ENCODE data around the gene KIRREL2.
A peak's percentile ranks its signal among the peaks of the same experiment; 100 is the strongest.
"Not testable (repeated sequence)": the region's sequence is repeated elsewhere in the genome, so short reads cannot be mapped to it uniquely, and the experiment has no call there.

KIRREL2 gene

DNA sequence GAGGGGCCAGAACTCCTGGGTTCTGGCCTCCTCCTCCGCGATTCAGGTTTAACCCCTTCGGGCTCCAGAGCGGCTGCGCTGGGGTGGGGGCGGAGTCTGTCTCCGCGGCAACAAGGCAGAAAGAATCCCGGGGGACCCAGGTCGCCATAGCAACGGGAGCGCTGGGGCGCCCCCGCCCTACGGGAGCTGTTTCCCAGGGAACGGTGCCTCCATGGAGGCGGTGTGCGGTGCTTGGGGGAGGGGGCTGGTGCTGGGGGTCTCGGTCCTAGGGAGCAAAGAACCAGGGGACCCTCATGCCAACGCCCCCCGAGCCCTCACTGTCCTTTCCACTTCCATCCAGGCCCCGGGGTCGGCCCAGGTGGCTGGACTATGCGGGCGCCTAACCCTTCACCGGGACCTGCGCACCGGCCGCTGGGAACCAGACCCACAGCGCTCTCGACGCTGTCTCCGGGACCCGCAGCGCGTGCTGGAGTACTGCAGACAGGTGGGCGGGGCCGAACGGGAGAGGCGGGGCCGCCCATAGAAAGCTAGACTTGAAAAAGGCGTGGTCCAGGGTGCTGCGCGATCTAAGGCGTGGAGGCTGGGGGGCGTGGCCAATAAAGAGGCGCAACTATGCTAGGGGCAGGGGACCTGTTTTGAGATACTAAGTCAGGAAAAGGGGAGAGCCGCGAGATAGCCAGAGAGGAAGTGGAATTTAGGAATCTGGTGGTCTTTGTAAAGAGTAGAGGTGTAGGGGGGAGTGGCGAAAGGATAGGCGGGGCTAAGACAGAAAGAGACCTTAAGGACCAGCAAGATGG is 12.8 kb downstream of the KIRREL2 start:
- peak; percentile 82 to 88 for DNase-seq (ENCODE audit: low read depth in 2 of 2)

DNA sequence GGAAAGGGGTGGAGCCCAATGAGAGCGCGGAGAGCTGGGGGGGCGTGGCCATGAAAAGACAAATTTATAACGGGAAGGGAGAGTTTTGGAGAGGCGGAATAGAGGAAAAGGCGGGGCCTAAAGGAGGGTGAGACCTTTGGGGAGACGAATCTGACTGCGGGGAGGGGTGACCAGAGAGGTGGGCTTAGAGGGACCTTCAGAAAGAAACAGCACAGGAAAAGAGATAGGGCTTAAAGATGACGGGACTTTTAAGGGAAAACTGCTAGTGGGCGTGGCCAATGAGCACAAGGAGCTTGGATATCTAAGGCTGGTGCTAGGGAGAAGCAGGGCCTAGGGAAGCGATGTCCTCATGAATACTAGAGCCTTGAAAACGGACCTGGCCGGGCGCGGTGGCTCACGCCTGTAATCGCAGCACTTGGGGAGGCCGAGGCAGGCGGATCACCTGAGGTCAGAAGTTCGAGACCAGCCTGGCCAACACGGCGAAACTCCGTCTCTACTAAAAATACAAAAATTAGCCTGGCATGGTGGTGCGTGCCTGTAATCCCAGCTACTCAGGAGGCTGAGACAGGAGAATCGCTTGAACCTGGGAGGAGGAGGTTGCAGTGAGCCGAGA is 13.5 kb downstream of the KIRREL2 start:
- DNase-seq (ENCODE audit: low read depth in 2 of 2) = peak; percentile 45 to 66

DNA sequence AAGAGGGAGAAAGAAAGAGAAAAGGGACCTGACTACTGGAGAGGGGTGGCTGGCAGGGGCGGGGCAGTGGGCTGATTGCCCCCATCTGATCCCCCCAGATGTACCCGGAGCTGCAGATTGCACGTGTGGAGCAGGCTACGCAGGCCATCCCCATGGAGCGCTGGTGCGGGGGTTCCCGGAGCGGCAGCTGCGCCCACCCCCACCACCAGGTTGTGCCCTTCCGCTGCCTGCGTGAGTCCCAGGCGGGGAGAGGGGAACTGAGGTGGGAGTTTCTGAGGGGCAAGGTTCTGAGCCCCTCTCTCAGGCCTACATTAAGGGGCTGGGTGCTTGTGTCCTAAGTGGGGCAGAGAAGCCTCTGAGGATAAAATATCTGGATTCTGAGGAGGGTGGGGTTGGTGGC is 14.1 kb downstream of the KIRREL2 start:
- DNase-seq (ENCODE audit: low read depth in 2 of 2) = no peak

DNA sequence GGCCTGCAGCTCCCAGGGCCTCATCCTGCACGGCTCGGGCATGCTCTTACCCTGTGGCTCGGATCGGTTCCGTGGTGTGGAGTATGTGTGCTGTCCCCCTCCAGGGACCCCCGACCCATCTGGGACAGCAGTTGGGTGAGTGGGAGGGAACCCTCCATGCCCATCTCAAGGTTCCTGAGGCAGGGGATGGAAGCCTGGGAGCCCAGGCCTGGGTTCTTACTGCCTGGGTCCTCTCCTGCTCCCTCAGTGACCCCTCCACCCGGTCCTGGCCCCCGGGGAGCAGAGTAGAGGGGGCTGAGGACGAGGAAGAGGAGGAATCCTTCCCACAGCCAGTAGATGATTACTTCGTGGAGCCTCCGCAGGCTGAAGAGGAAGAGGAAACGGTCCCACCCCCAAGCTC is 14.9 kb downstream of the KIRREL2 start:
- DNase-seq (ENCODE audit: low read depth in 2 of 2) = no peak

DNA sequence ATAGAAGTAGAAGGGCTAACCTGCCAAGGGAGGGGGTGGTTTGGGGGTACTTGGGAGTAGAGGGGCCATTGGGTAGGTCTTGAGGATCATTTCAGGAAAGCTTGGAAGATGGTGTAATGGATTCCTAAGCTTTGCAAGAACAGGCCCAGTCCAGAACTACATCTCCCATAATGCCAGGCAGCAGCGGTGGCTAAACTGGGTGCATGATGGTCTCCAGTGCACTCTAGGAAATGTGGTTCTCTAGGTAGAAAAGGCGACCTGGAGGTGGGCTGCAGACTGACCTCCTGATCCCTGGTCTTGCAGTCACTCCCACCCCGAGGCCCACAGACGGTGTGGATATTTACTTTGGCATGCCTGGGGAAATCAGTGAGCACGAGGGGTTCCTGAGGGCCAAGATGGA is 15.5 kb downstream of the KIRREL2 start:
- no peak for DNase-seq (ENCODE audit: low read depth in 2 of 2)

DNA sequence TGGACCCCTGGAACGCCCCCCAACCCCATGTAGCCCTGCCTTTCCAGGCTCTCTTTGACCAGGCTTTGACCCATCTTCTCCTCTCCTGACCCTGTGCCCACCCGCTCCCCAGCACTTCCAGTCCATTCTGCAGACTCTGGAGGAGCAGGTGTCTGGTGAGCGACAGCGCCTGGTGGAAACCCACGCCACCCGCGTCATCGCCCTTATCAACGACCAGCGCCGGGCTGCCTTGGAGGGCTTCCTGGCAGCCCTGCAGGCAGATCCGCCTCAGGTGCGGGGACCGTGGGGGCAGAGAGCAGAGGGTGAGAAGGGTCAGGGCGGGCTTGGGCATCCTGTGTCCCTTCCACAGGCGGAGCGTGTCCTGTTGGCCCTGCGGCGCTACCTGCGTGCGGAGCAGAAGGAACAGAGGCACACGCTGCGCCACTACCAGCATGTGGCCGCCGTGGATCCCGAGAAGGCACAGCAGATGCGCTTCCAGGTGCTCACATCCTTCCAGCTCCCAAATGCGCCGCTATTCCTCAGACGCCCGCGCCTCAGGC is 17.8 kb downstream of the KIRREL2 start:
- DNase-seq (ENCODE audit: low read depth in 2 of 2) = no peak

DNA sequence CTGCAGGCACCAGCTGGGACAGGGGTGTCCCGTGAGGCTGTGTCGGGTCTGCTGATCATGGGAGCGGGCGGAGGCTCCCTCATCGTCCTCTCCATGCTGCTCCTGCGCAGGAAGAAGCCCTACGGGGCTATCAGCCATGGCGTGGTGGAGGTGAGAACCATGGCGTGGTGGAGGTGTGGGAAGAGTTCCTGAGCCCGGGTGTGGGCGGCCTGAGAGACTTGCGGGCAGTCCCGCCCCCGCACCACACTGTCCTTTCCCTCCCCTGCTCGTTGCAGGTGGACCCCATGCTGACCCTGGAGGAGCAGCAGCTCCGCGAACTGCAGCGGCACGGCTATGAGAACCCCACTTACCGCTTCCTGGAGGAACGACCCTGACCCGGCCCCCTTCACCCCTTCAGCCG is 22.4 kb downstream of the KIRREL2 start:
- DNase-seq (ENCODE audit: low read depth in 2 of 2) = no peak

DNA sequence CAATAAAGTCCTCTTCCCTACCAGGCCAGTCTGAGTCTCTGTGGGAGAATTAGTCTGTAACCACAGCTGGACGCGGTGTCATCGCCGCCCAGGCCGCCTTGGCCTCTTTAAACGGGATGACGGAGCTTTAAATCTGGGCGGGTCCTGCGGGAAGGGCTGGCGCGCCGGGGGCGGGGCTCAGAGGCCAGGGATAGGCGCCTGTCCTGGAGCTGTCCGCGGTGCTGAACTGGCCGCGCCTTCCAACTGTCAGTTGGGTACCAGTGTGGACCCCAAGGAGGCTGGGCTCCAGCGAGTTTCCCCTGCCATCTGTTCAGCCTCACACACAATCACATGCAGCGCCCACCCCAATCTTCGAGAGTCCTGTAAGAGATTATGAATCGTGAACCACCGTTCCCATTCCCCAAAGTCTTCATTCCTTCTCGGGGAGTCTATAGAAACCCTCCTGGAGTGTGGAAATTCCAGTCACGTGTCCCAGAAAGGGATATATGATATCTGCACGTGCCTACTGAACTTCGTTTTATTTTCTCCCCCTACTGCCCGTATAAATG is 23.1 kb downstream of the KIRREL2 start:
- DNase-seq (ENCODE audit: low read depth in 2 of 2) = peak; percentile 73 to 81

DNA sequence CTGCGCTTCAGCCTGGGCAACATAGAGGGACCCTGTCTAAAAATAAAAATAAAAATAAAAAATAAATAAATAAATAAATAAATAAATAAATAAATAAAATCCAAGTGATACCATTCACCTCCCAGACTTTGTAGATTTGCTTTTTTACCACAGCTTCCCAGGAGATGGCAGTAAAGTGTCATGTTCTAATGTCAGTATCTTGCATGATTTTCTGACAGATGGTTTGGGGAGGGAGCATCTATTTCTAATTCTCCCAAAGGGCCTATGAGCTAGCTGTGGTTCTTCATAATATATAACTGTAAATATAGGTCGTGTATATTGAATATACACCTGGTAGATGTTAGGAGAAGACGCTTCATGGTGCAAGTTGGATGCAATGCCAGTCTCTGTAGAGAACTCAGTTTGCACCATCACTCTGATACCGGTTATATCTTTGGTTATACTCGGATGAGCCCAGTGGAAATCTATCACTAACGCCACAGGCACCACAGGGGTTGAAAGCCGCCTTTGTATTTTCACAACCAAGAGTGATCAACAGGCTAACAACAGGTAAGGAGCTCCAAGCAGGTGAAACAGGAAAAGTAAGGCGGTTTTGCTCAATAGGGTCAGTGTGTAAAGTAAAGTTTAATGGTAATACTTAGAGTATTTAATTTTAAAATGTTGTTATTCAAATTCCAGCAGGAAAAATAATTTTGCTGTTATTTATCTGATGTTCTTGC is 25.6 kb downstream of the KIRREL2 start:
- DNase-seq (ENCODE audit: low read depth in 2 of 2) = no peak

DNA sequence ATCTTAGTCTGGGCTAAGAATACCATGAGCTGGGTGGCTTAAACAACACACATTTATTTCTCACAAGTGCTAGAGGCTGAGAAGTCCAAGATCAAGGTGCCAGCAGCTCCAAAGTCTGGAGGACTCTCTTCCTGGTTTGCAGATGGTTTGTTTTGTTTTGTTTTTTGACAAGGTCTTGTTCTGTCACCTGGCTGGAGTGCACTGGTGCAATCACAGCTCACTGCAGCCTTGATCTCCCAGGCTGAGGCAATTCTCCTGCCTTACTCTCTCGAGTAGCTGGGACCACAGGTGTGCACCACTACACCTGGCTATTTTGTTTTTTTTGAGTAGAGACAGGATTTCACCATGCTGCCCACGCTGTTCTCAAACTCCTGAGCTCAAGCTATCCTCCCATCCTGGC is 27.2 kb downstream of the KIRREL2 start:
- DNase-seq (ENCODE audit: low read depth in 2 of 2) = no peak

DNA sequence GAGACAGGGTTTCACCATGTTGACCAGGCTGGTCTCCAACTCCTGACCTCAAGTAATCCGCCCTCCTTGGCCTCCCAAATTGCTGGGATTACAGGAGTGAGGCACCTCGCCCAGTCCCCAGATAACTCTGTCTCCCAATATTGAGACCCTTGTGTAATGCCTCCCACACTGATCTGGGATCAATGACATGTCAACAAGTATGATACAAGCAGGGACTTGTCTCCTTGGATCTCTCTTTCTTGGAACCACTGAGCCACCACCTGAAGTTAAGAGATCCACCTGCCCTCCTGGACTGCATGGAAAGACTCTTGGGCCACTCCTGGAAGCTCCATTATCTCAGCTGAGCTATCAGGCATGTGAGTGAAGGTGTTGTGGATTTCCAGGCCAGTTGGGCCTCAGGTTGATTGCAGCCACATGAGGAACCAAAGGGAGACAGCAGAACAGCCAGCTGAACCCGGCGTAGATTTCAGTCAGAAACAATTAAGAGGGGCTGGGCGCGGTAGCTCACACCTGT is 28.6 kb downstream of the KIRREL2 start:
- no peak for DNase-seq (ENCODE audit: low read depth in 2 of 2)

DNA sequence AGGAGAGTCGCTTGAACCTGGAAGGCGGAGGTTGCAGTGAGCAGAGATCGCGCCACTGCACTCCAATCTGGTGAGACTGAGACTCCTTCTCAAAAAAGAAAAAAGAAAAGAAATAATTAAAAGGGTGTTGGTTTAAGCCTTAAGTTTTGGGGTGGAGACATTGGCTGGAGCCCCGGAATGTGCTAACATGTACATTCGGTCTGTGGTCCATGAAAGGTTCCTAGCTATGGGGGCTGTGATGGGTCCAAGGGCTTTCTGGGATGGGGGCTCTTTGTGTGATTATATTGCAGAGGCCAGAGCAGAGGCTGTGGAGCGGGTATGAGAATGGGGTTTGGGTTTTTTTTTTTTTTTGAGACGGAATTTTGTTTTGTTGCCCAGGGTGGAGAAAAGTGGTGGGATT is 29.2 kb downstream of the KIRREL2 start:
- DNase-seq (ENCODE audit: low read depth in 2 of 2) = no peak

DNA sequence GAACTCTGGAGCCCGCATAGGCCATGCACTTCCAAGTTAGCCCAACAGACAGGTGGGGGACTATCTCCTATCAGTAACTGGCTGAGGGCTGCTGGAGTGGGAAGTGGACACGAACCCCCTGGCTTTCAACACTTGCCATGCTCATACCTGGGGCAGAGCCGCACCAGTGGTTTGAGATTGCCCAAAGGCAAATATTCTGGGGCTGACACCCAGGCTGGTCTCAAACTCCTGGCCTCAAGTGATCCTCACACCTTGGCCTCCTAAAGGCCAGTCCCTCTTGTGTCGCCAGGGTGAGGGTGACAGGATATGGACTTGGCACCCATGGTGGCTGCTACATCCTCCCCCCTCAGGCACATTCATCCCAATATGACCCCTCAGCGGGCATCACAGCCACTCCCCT is 30.5 kb downstream of the KIRREL2 start:
- no peak for DNase-seq (ENCODE audit: low read depth in 2 of 2)

DNA sequence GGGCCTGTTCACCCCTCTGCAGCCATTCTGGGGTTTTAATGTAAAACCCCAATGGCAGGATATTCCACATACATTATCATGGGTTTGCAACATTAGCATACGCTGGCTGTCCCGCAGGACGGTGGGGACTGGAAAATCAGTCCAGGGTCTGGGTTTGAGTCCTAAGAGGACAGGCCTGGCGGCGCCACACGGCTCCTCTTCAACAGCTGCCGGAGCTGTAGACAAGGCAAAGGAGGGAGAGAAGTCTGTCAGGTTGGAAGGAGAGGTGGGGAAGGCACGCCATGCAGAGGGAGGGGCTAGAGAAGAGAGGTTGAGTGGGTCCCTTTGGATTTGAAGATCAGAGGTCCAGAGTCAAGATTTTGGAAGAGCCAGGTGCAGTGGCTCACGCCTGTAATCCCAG is 31.7 kb downstream of the KIRREL2 start:
- no peak for DNase-seq (ENCODE audit: low read depth in 2 of 2)

DNA sequence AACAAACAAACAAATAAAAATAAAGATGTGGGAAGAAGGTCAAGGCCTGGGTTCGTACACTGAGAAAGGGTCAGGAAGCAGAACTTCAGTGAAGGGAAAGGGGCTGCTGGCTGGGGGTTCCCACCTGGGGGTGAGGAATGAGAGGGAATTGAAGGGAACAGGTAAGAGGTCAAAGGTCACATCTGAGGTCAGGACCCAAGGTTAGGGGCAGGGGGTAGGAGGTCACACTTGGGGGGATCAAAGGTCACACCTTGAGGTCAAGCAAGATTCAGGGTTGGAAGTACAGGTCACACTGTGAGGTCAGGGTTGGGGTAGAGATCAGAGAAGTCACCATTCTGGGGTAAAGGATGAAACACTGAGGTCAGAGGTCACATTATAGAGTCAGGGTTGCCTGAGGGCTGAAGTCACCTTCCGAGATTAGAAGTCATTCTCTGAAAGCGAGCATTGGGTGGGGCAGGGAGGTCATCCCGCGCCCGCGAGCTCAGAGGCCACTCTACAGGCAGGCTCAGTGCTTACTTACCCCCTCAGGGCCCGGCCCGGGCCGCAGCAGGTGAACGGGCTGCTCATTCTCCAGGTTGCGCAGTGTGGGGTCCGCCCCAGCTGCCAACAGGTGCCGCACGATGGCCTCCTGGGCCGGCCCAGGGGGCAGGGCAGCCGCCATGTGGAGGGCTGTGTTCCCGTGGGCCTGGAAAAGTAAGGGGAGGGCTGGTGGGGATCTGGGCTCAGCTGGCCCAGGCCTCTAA is 32.8 kb downstream of the KIRREL2 start:
- DNase-seq (ENCODE audit: low read depth in 2 of 2) = no peak

DNA sequence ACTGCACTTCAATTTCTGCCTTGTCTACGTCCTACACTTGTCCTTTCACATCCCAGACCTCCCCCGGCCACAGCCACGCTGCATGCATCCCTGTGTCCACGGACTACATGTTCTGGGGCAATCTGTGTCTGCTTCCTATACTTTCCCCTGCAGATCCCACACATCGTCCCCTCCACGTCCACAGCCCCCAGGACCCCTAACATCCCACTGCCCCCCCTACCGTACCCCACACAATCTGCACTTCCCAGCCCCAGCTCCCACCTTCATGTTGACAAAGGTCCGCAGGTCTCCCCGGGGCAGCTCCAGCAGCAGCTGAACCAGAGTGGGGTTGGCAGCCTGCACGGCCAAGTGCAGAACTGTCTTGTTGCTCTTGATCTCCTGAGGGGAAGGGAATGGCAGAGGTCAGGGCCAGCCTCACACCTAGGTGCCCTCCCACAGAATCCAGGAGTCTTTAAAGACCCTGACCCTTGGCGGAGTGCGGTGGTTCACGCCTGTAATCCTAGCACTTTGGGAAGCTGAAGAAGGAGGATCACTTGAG is 33.5 kb downstream of the KIRREL2 start:
- DNase-seq (ENCODE audit: low read depth in 2 of 2) = no peak

DNA sequence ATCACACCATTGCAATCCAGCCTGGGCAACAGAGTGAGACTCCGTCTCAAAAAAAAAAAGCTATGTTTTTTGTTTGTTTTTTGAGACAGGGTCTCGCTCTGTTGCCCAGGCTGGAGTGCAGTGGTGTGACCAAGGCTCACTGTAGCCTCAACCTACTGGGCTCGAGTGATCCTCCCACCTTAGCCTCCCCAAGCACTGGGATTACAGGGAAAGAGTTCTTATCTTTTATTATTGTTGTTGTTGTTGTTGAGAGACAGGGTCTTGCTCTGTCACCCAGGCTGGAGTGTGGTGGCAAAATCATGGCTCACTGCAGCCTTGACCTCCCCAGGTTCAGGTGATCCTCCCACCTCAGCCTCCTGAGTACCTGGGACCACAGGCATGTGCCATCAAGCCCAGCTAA is 35.1 kb downstream of the KIRREL2 start:
- not testable (repeated sequence) for DNase-seq (ENCODE audit: low read depth in 2 of 2)

DNA sequence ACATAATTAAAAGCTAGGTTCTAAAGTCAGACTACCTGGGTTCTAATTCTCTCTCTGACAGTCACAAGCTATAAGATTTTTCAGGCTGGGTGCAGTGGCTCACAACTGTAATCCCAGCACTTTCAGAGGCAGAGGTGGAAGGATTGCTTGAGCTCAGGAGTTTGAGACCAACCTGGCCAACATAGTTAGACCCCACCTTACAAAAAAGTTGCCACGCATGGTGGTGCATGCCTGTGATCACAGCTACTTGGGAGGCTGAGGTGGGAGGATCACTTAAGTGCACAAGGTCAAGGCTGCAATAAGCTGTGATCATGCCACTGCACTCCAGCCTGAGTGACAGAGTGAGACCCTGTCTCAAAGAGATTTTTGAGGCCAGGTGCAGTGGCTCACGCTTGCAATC is 37.6 kb downstream of the KIRREL2 start:
- no peak for DNase-seq (ENCODE audit: low read depth in 2 of 2)

DNA sequence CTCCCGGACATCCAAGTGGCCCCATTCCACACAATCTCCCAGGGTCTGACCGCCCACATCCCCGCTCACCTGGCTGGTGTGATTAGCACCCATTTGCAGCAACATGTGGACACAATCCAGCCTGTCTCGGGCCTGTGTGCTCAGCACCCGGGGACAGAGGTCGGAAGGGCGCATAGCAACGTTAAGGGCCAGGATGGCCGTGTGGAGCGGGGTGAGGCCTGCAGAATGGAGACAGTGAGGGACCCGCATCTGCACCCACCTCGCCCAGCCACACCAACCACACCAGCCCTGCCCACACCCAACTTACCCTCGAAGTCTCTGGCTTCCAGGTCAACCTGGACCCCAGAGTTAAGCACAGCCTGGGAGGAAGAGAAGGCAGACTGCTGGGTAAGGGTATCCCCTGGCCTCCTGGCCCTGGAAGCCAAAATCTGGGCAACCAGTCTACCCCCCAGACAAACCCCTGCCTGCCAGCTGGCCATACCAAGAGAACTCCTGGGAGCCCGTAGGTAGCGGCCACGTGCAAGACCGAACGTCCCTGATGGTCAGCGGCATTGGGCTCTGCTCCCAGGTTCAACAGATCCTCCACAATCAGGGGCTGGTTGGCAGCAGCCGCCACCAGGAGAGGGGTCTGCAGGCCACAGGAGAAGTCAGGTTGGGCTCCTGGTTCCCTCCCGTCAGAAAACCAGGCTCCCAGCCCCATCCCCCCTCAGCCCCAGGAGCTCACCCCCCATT is 39.4 kb downstream of the KIRREL2 start:
- DNase-seq (ENCODE audit: low read depth in 2 of 2) = no peak

DNA sequence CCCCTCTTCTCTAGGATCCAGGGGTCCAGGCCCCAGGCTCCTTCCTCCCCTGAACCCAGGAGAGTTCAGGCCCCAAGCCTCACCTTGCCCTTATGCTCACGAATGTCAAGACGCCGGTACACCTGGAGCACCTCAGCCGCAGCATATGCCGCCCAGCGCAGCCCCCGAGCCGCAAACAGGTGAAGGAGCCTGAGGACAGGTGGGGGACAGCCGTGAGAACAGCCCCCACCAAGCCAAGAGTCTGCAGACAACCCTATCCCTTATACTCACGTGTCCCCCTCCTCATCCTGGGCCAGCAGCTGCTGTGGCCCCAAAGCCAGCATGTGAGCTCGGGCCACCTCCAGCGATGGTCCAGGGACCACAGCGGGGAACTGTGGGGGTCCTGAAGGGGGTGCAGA is 39.9 kb downstream of the KIRREL2 start:
- no peak for DNase-seq (ENCODE audit: low read depth in 2 of 2)
